H1 (cell line): ENCODE data around the gene IRF8. TPM values are rescaled to one million over a fixed set of nuclear protein-coding genes. Genes with fewer than 3 reads are reported as not detected.

Experiments used
- CTCF ChIA-PET: fragments of 300-600 bp; sonication (Branson Sonifier 250); formaldehyde crosslinking; loops from one replicate; lab custom pipeline; 2021; ENCODE audit not compliant: partially characterized antibody; lab: Charles Lee
- POLR2A ChIA-PET: fragments of 300-600 bp; sonication (Branson Sonifier 250); formaldehyde crosslinking; loops from one replicate; lab custom pipeline; 2021; ENCODE audit warnings: inconsistent platforms; ENCODE audit not compliant: partially characterized antibody; lab: Charles Lee
- DNase-seq, 2 experiments: peaks; one replicate each; pipeline versions ENCODE4 v3.0.0 to v3.0.0-alpha.2; 2010 to 2022; ENCODE audit warnings: low spot score in 2 of 2, low read depth in 1 of 2, mixed read lengths in 1 of 2
- FAIRE-seq: peaks from 2 replicates; lab custom pipeline; 2011; peaks lifted over from hg19 to GRCh38; lab: Jason Lieb, UNC
- H2AFZ ChIP-seq: 2 replicates; pipeline ENCODE4 v1.8.1; 2012; ENCODE audit warnings: low read length, inconsistent platforms
- H2AK5ac ChIP-seq: 2 replicates; pipeline ENCODE4 v1.6.1; 2013; ENCODE audit warnings: low read depth, low read length
- H2BK120ac ChIP-seq: replicated peaks from 2 replicates; pipeline ENCODE3; 2013; ENCODE audit warnings: low read depth, low read length, inconsistent platforms
- H2BK12ac ChIP-seq: 2 replicates; pipeline ENCODE4 v1.6.1; 2013; ENCODE audit warnings: low read depth, low read length
- H2BK15ac ChIP-seq: 2 replicates; pipeline ENCODE4 v1.6.1; 2013; ENCODE audit warnings: low read length
- H2BK20ac ChIP-seq: 2 replicates; pipeline ENCODE4 v1.6.1; 2013; ENCODE audit warnings: low read length
- H2BK5ac ChIP-seq: 2 replicates; pipeline ENCODE4 v1.6.1; 2013; ENCODE audit warnings: low read depth, low read length
- H3K14ac ChIP-seq: 2 replicates; pipeline ENCODE4 v1.6.1; 2013; ENCODE audit warnings: inconsistent platforms; ENCODE audit not compliant: insufficient read length
- H3K18ac ChIP-seq: 2 replicates; pipeline ENCODE4 v1.6.1; 2013; ENCODE audit warnings: low read length; ENCODE audit errors: extremely low read depth
- H3K23ac ChIP-seq: 2 replicates; pipeline ENCODE4 v1.6.1; 2013; ENCODE audit warnings: inconsistent platforms; ENCODE audit not compliant: insufficient read length
- H3K23me2 ChIP-seq: 2 replicates; pipeline ENCODE4 v1.6.1; 2013; ENCODE audit warnings: low read depth, low read length
- H3K27ac ChIP-seq: 2 replicates; pipeline ENCODE4 v1.6.1; 2011; ENCODE audit warnings: low read depth, low read length, inconsistent platforms
- H3K27me3 ChIP-seq, 4 experiments: replicated peaks in 1 of 4; 1 replicate in 1 of 4; 2 replicates in 3 of 4; pipeline versions ENCODE4 v1.6.1 to v1.8.1; 2011 to 2013; ENCODE audit warnings: low read length in 3 of 4, mild to moderate bottlenecking in 3 of 4, inconsistent platforms in 2 of 4, mixed read lengths in 2 of 4, moderate library complexity in 1 of 4; ENCODE audit not compliant: control insufficient read depth in 3 of 4, insufficient read depth in 3 of 4; ENCODE audit errors: extremely low read depth in 1 of 4
- H3K36me3 ChIP-seq, 4 experiments: 2 replicates each; pipeline versions ENCODE4 v1.6.1 to v1.8.1; 2011 to 2013; ENCODE audit warnings: mild to moderate bottlenecking in 4 of 4, low read length in 3 of 4, moderate library complexity in 2 of 4, control low read depth in 1 of 4, inconsistent platforms in 1 of 4; ENCODE audit not compliant: insufficient read depth in 4 of 4, control insufficient read depth in 2 of 4
- H3K4ac ChIP-seq: replicated peaks from 2 replicates; pipeline ENCODE3; 2013; ENCODE audit warnings: low read length, low read depth, mixed read lengths, inconsistent platforms; ENCODE audit not compliant: insufficient read length
- H3K4me1 ChIP-seq, 4 experiments: replicated peaks in 1 of 4; 1 replicate in 1 of 4; 2 replicates in 3 of 4; pipeline versions ENCODE4 v1.6.1 to v1.8.1; 2011 to 2013; ENCODE audit warnings: low read length in 3 of 4, inconsistent platforms in 2 of 4, mixed read lengths in 1 of 4; ENCODE audit not compliant: insufficient read depth in 4 of 4, control insufficient read depth in 3 of 4
- H3K4me2 ChIP-seq, 2 experiments: 2 replicates each; pipeline versions ENCODE4 v1.6.1 to v1.8.1; 2011 to 2013; ENCODE audit warnings: low read depth in 2 of 2, low read length in 2 of 2, control low read depth in 1 of 2, inconsistent platforms in 1 of 2, mild to moderate bottlenecking in 1 of 2; ENCODE audit not compliant: insufficient read depth in 1 of 2
- H3K4me3 ChIP-seq, 4 experiments: fragments of 200-600, 300-600 bp in 1 of 4; sonication (generic), shearing (Covaris generic), sonication (Bioruptor Twin) in 1 of 4; 2 replicates each; pipeline versions ENCODE4 v1.5.1 to v1.8.1; 2011 to 2016; ENCODE audit warnings: low read length in 4 of 4, low read depth in 3 of 4, control low read depth in 2 of 4, inconsistent platforms in 2 of 4, mild to moderate bottlenecking in 2 of 4, mixed read lengths in 1 of 4, moderate library complexity in 1 of 4; ENCODE audit not compliant: insufficient read depth in 2 of 4; ENCODE audit errors: extremely low read depth in 1 of 4
- H3K56ac ChIP-seq: replicated peaks from 2 replicates; pipeline ENCODE3; 2013; ENCODE audit warnings: low read depth, mild to moderate bottlenecking, mixed read lengths, low read length, inconsistent platforms; ENCODE audit not compliant: insufficient read length
- H3K79me1 ChIP-seq: 2 replicates; pipeline ENCODE4 v1.6.1; 2013; ENCODE audit warnings: low read depth, low read length, control low read depth
- H3K79me2 ChIP-seq, 2 experiments: 2 replicates each; pipeline versions ENCODE4 v1.6.1 to v1.8.1; 2012 to 2013; ENCODE audit warnings: low read length in 2 of 2, mild to moderate bottlenecking in 2 of 2, inconsistent platforms in 1 of 2; ENCODE audit not compliant: insufficient read depth in 2 of 2, control insufficient read depth in 1 of 2
- H3K9ac ChIP-seq, 4 experiments: replicated peaks in 1 of 4; 1 replicate in 1 of 4; 2 replicates in 3 of 4; pipeline versions ENCODE4 v1.6.1 to v1.8.1; 2011 to 2013; ENCODE audit warnings: low read depth in 3 of 4, low read length in 3 of 4, control low read depth in 2 of 4, mild to moderate bottlenecking in 2 of 4, moderate library complexity in 2 of 4, inconsistent platforms in 1 of 4; ENCODE audit errors: extremely low read depth in 1 of 4
- H3K9me3 ChIP-seq, 2 experiments: 2 replicates each; pipeline versions ENCODE4 v1.6.1 to v1.8.1; 2012 to 2013; ENCODE audit warnings: mild to moderate bottlenecking in 2 of 2, moderate library complexity in 2 of 2, control low read depth in 1 of 2, inconsistent platforms in 1 of 2, low read depth in 1 of 2, low read length in 1 of 2, mixed read lengths in 1 of 2; ENCODE audit not compliant: insufficient read depth in 2 of 2
- H4K20me1 ChIP-seq, 2 experiments: replicated peaks in 1 of 2; 2 replicates each; pipeline versions ENCODE3 to v1.8.1; 2011 to 2013; ENCODE audit warnings: inconsistent platforms in 2 of 2, low read length in 2 of 2, mild to moderate bottlenecking in 1 of 2; ENCODE audit not compliant: insufficient read depth in 2 of 2, control insufficient read depth in 1 of 2
- H4K5ac ChIP-seq: 2 replicates; pipeline ENCODE4 v1.6.1; 2013; ENCODE audit warnings: low read length, low read depth, mixed read lengths, inconsistent platforms; ENCODE audit not compliant: insufficient read length
- H4K8ac ChIP-seq: 2 replicates; pipeline ENCODE4 v1.8.0; 2013; ENCODE audit warnings: mild to moderate bottlenecking, moderate library complexity, low read length, inconsistent platforms; ENCODE audit not compliant: insufficient read depth; ENCODE audit errors: extremely low read depth
- H4K91ac ChIP-seq: replicated peaks from 2 replicates; pipeline ENCODE3; 2013; ENCODE audit warnings: low read length, mixed read lengths, inconsistent platforms; ENCODE audit not compliant: insufficient read length
- BRCA1 ChIP-seq: IDR thresholded peaks from 2 replicates; pipeline ENCODE4 v1.6.1; 2012; ENCODE audit warnings: low read depth, low read length, improper control_type of control experiment
- CHD1 ChIP-seq: IDR thresholded peaks from 2 replicates; pipeline ENCODE4 v1.6.1; 2012; ENCODE audit warnings: low read depth, low read length, improper control_type of control experiment
- CHD2 ChIP-seq: IDR thresholded peaks from 2 replicates; pipeline ENCODE4 v1.6.1; 2012; ENCODE audit warnings: low read length, improper control_type of control experiment
- FOSL1 ChIP-seq: IDR thresholded peaks from 2 replicates; pipeline ENCODE4 v1.6.1; 2011; ENCODE audit warnings: mild to moderate bottlenecking, low read depth, low read length, moderate library complexity; ENCODE audit not compliant: insufficient read depth
- HDAC6 ChIP-seq: IDR thresholded peaks from one replicate; pipeline ENCODE4 v1.7.1; 2012; ENCODE audit warnings: low read depth, mild to moderate bottlenecking, inconsistent platforms, low read length, moderate library complexity
- NANOG ChIP-seq: IDR thresholded peaks from 2 replicates; pipeline ENCODE4 v1.6.1; 2011; ENCODE audit warnings: low read length, low read depth, mild to moderate bottlenecking, inconsistent platforms; ENCODE audit not compliant: insufficient read depth, poor library complexity, severe bottlenecking
- PHF8 ChIP-seq: fragments of 200-600 bp; sonication (generic); conservative IDR thresholded peaks from 2 replicates; pipeline ENCODE4 v1.7.1; 2012; ENCODE audit warnings: low read depth, mild to moderate bottlenecking, inconsistent platforms, low read length, moderate library complexity
- POU5F1 ChIP-seq: IDR thresholded peaks from 2 replicates; pipeline ENCODE4 v1.6.1; 2011; ENCODE audit warnings: low read depth, mild to moderate bottlenecking, low read length, moderate library complexity
- RBBP5 ChIP-seq: IDR thresholded peaks from 2 replicates; pipeline ENCODE4 v1.7.1; 2012; ENCODE audit warnings: low read depth, mild to moderate bottlenecking, inconsistent platforms, low read length, moderate library complexity, borderline replicate concordance
- RNF2 ChIP-seq: fragments of 200-900, 300-1000 bp; sonication (generic); IDR thresholded peaks from 2 replicates; pipeline ENCODE4 v1.7.1; 2016; ENCODE audit warnings: borderline replicate concordance, low read depth, mild to moderate bottlenecking, antibody characterized with exemption, low read length; ENCODE audit not compliant: poor library complexity, severe bottlenecking; ENCODE audit errors: missing control alignments
- SIRT6 ChIP-seq: IDR thresholded peaks from one replicate; pipeline ENCODE4 v1.7.1; 2012; ENCODE audit warnings: low read length, inconsistent platforms
- TAF1 ChIP-seq: IDR thresholded peaks from 2 replicates; pipeline ENCODE4 v1.6.1; 2011; ENCODE audit warnings: mild to moderate bottlenecking, low read depth, low read length
- TAF7 ChIP-seq: optimal IDR thresholded peaks from 2 replicates; pipeline ENCODE3; 2011; ENCODE audit warnings: low read depth, mild to moderate bottlenecking, inconsistent platforms, low read length, moderate library complexity, borderline replicate concordance
- TBP ChIP-seq: IDR thresholded peaks from 2 replicates; pipeline ENCODE4 v1.6.1; 2011; ENCODE audit warnings: low read depth, low read length, improper control_type of control experiment
- ZNF274 ChIP-seq: IDR thresholded peaks from 2 replicates; pipeline ENCODE4 v1.7.0; 2012; ENCODE audit warnings: low read length, borderline replicate concordance; ENCODE audit errors: extremely low read depth
- WGBS, 2 experiments: shearing (Covaris generic) in 1 of 2; methylation state at CpG; one replicate each; pipeline versions ENCODE4 v1.1.6 to v1.1.7; 2013 to 2015; ENCODE audit warnings: low lambda C conversion rate in 2 of 2, mixed read lengths in 2 of 2, inconsistent platforms in 1 of 2, low coverage in 1 of 2, missing lambda C conversion rate in 1 of 2; ENCODE audit not compliant: insufficient replicate concordance in 2 of 2, insufficient coverage in 1 of 2, insufficient read length in 1 of 2; ENCODE audit errors: extremely low coverage in 1 of 2, missing lambda C conversion rate in 1 of 2; 5-methylcytosine and 5-hydroxymethylcytosine counted together
- polyA plus RNA-seq, 7 experiments: library from polyadenylated mRNA; depleted of rRNA in 3 of 7; stranded (reverse) in 5 of 7; unstranded in 2 of 7; fragments of >200 nt in 5 of 7; fragments of 200-250 nt in 2 of 7; gene quantifications; 1 replicate in 5 of 7; 2 replicates in 1 of 7; 4 replicates in 1 of 7; pipeline versions ENCODE4 v1.2.1 to v1.2.3, GENCODE V29; 2011 to 2013; ENCODE audit warnings: missing spikeins in 2 of 7, mixed read lengths in 2 of 7
- total RNA-seq: library from RNA; stranded (reverse); fragmentation: NEBNext Ultra II Directional; extraction: Animal tissue kit (Norgen Biotek cat#: 25700); gene quantifications from 2 replicates; pipeline ENCODE4 v1.2.1, GENCODE V29; 2021

The IRF8 gene
- total and polyA plus RNA-seq, 2 of the 8 experiments (the other 6 are each of a cell fraction or from before 2014, with no cell fraction given) = 0.35 to 2.0 TPM

GRCh38 chr16:85927959-85928358 is 29.0 kb downstream of the IRF8 start:
- H3K27me3 ChIP-seq = 0 out of 7 replicates have a peak, but pooled peaks cover 0 to 2% (median 0%) of the 10 kb centered on the region in 4 experiments
- H3K4me2 ChIP-seq = no peak overlapping the region
- H4K8ac ChIP-seq = no peak overlapping the region
- DNase-seq (no peak), FAIRE-seq (no peak)
- H2BK15ac ChIP-seq = no peak overlapping the region
- H3K23ac ChIP-seq = no peak overlapping the region
- POLR2A ChIA-PET = interaction anchor here (0.7 kb wide), 1 partner anchor 16 kb away, joined by 3 read pairs; no protein-coding TSS in a partner anchor
- no peak overlapping the region for H3K56ac ChIP-seq
- H2AK5ac ChIP-seq = no peak overlapping the region
- no peaks in the 10 kb centered on the region for H3K23me2 ChIP-seq
- CTCF ChIA-PET = interaction anchor here (2.6 to 6.4 kb wide), 3 partner anchors 12 to 107 kb away, joined by 14 to 52 read pairs (median 20); no protein-coding TSS in a partner anchor
- no peak overlapping the region for H3K9ac ChIP-seq
- H2BK5ac ChIP-seq = no peak overlapping the region
- 85% methylated on average over 7 of the region's 7 CpGs; no CpG with 5 or more reads in 1 of the 2 experiments for WGBS, 2 experiments
- H3K9me3 ChIP-seq = no peaks in the 10 kb centered on the region
- H3K27ac ChIP-seq = no peak overlapping the region
- H3K4me3 ChIP-seq = no peak overlapping the region
- no peaks in the 10 kb centered on the region for H3K36me3 ChIP-seq
- H4K5ac ChIP-seq = no peak overlapping the region
- no peaks in the 10 kb centered on the region; a peak in 1 of 7 replicates for H3K4me1 ChIP-seq
- no peak overlapping the region for H2BK20ac ChIP-seq
- H3K18ac ChIP-seq = no peak overlapping the region
- H3K4ac ChIP-seq = no peak overlapping the region
- no peaks in the 10 kb centered on the region for H3K79me2 ChIP-seq
- H2AFZ ChIP-seq = no peak overlapping the region; the same call in 1 of the 2 replicates
- no peaks in the 10 kb centered on the region for H3K79me1 ChIP-seq
- H4K20me1 ChIP-seq = no peaks in the 10 kb centered on the region
- H3K14ac ChIP-seq = no peak overlapping the region
- no peak overlapping the region for H4K91ac ChIP-seq
- no peak overlapping the region for H2BK120ac ChIP-seq
- no peak overlapping the region for H2BK12ac ChIP-seq
- TF ChIP-seq HDAC6 = no peak
- TF ChIP-seq CHD1 = no peak
- TF ChIP-seq SIRT6 = no peak
- TF ChIP-seq CHD2 = no peak
- TF ChIP-seq PHF8 = no peak
- TF ChIP-seq TAF1 = no peak
- no peak for TF ChIP-seq TBP
- TF ChIP-seq POU5F1 = no peak
- TF ChIP-seq BRCA1 = no peak
- TF ChIP-seq ZNF274 = no peak
- no peak for TF ChIP-seq RBBP5
- no peak for TF ChIP-seq TAF7
- TF ChIP-seq NANOG = no peak
- TF ChIP-seq FOSL1 = no peak
- TF ChIP-seq RNF2 = no peak
